CD1c-positive myeloid dendritic cell (primary cell): ENCODE results near the gene DGKI.

Source experiments
- DNase-seq: peaks from one replicate; pipeline ENCODE4 v3.0.0-alpha.2; 2016; ENCODE audit errors: extremely low spot score

DGKI gene

GRCh38 chr7:137411446-137411845 is 435.3 kb downstream of the DGKI start:
- DNase-seq = no peak

GRCh38 chr7:137408126-137408525 is 438.6 kb downstream of the DGKI start:
- DNase-seq = no peak

GRCh38 chr7:137407078-137407477 is 439.7 kb downstream of the DGKI start:
- DNase-seq = no peak

- no peak for DNase-seq
Observed at GRCh38 chr7:137404660-137405317, 442.0 kb downstream of the DGKI start.

- no peak for DNase-seq
Observed at GRCh38 chr7:137403353-137403695, 443.4 kb downstream of the DGKI start.

GRCh38 chr7:137402536-137403352 is 444.0 kb downstream of the DGKI start:
- no peak for DNase-seq

- no peak for DNase-seq
Observed at GRCh38 chr7:137399827-137400823, 446.6 kb downstream of the DGKI start.

GRCh38 chr7:137396051-137396450 is 450.7 kb downstream of the DGKI start:
- no peak for DNase-seq

GRCh38 chr7:137395420-137395819 is 451.4 kb downstream of the DGKI start:
- no peak for DNase-seq

- no peak for DNase-seq
Observed at GRCh38 chr7:137393570-137393969, 453.2 kb downstream of the DGKI start.

- DNase-seq = no peak
Observed at GRCh38 chr7:137390076-137390475, 456.7 kb downstream of the DGKI start.

- DNase-seq = no peak
Observed at GRCh38 chr7:137388916-137389315, 457.9 kb downstream of the DGKI start.

GRCh38 chr7:137386966-137387365 is 459.8 kb downstream of the DGKI start:
- DNase-seq = no peak

GRCh38 chr7:137381045-137381444 is 465.7 kb downstream of the DGKI start:
- no peak for DNase-seq

GRCh38 chr7:137373507-137373906 is 473.3 kb downstream of the DGKI start:
- no peak for DNase-seq

GRCh38 chr7:137371616-137372015 is 475.2 kb downstream of the DGKI start:
- no peak for DNase-seq

GRCh38 chr7:137366995-137367394 is 479.8 kb downstream of the DGKI start:
- no peak for DNase-seq

- DNase-seq = no peak
Observed at GRCh38 chr7:137363683-137364082, 483.1 kb downstream of the DGKI start.

GRCh38 chr7:137360087-137360679 is 486.6 kb downstream of the DGKI start:
- DNase-seq = no peak

GRCh38 chr7:137354961-137355360 is 491.8 kb downstream of the DGKI start:
- no peak for DNase-seq

GRCh38 chr7:137354396-137354795 is 492.4 kb downstream of the DGKI start:
- DNase-seq = no peak

- DNase-seq = no peak
Observed at GRCh38 chr7:137351941-137352340, 494.8 kb downstream of the DGKI start.
